ENCODE results near the gene FUT6. TPM values are rescaled to one million over a fixed set of nuclear protein-coding genes. Genes with fewer than 3 reads are reported as not detected.

FUT6 gene
- total RNA-seq, 1 donor from 2014 or later: not detected

DNA sequence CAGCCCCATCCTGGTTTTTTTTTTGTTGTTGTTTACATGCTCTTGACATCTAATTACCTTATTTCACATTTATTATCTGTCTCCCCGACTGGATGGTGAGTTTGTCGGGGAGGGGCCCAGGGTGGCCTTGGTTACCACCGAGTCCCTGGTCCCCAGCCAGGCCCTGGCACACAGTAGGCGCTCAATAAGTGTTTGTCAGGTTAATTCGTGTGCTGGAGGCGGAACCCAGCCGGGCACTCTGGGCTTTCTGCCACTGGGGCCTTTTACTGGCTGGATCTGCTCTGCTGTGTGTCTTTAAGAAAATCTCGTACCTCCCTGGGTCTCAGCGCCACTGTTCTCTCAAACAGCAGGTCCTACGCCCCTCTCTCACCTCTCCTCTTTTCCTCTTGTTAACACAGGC, 30.0 kb downstream of the FUT6 start:
- Histone ChIP-seq H3K27ac (no peak overlapping the region), H3K79me2 (ENCODE audit: low read depth) (no peaks in the 10 kb centered on the region), H3K4me1 (peaks cover 10% of the 10 kb centered on the region), H3K4me3 (no peak overlapping the region), H2AFZ (replicated peaks) (no peak overlapping the region), H3K9me3 (ENCODE audit: low read depth) (no peaks in the 10 kb centered on the region), H3F3A (ENCODE audit: low read depth) (peaks cover 13% of the 10 kb centered on the region), H3K27me3 (peaks cover 12% of the 10 kb centered on the region), H3K9ac (no peak overlapping the region), H4K20me1 (ENCODE audit: low read depth) (no peaks in the 10 kb centered on the region), H3K4me2 (no peak overlapping the region), H3K36me3 (no peaks in the 10 kb centered on the region)
- H3K36me3 Mint-ChIP-seq: no peaks in the 10 kb centered on the region
- no peak overlapping the region for H3K27ac Mint-ChIP-seq
- H3K4me1 Mint-ChIP-seq: peaks cover 11% of the 10 kb centered on the region
- no peak overlapping the region for H3K4me3 Mint-ChIP-seq
- H3K9me3 Mint-ChIP-seq: no peaks in the 10 kb centered on the region
- TF ChIP-seq CTCF (IDR thresholded peaks at IDR 0.05) (no peak), EZH2phosphoT487 (IDR thresholded peaks at IDR 0.05) (no peak), EZH2 (IDR thresholded peaks at IDR 0.05) (no peak)
- no peak for DNase-seq (ENCODE audit: low spot score)
- peaks cover 7% of the 10 kb centered on the region for H3K27me3 Mint-ChIP-seq (ENCODE audit: insufficient read depth, low read depth)

DNA sequence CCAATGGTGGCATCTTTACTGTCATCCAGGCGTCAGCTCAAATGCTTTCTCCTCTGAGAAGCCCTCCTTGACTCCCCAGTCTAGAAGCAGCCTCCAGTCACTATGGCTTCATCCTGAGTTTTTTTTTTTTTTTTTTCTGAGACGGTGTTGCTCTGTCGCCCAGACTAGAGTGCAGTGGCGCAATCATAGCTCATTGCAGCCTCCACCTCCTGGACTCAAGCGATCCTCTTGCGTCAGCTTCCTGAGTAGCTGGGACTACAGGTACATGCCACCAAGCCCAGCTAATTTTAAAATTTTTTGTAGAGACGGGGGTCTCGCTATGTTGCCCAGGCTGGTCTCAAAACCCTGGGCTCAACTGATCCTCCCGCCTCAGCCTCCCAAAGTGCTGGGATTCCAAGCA, 30.4 kb downstream of the FUT6 start:
- peaks cover 7% of the 10 kb centered on the region for H3K27me3 Mint-ChIP-seq (ENCODE audit: insufficient read depth, low read depth)
- no peaks in the 10 kb centered on the region for H3K36me3 Mint-ChIP-seq
- Histone ChIP-seq H3K4me1 (peaks cover 10% of the 10 kb centered on the region), H3K9me3 (ENCODE audit: low read depth) (no peaks in the 10 kb centered on the region), H4K20me1 (ENCODE audit: low read depth) (no peaks in the 10 kb centered on the region), H3K27me3 (peaks cover 15% of the 10 kb centered on the region), H3K79me2 (ENCODE audit: low read depth) (no peaks in the 10 kb centered on the region), H3K27ac (no peak overlapping the region), H3K4me3 (no peak overlapping the region), H3K36me3 (no peaks in the 10 kb centered on the region), H3F3A (ENCODE audit: low read depth) (peaks cover 15% of the 10 kb centered on the region), H3K9ac (no peak overlapping the region), H2AFZ (replicated peaks) (no peak overlapping the region), H3K4me2 (no peak overlapping the region)
- no peaks in the 10 kb centered on the region for H3K9me3 Mint-ChIP-seq
- peaks cover 14% of the 10 kb centered on the region for H3K4me1 Mint-ChIP-seq
- no peak for TF ChIP-seq EZH2 (IDR thresholded peaks at IDR 0.05)
- no peak for TF ChIP-seq CTCF (IDR thresholded peaks at IDR 0.05)
- TF ChIP-seq EZH2phosphoT487 (IDR thresholded peaks at IDR 0.05): no peak
- DNase-seq (ENCODE audit: low spot score): no peak
- no peak overlapping the region for H3K27ac Mint-ChIP-seq
- no peak overlapping the region for H3K4me3 Mint-ChIP-seq

- no peak overlapping the region for H3K9ac ChIP-seq
- H4K20me1 ChIP-seq (ENCODE audit: low read depth): no peaks in the 10 kb centered on the region
- H3F3A ChIP-seq (ENCODE audit: low read depth): peaks cover 19% of the 10 kb centered on the region
- H2AFZ ChIP-seq (replicated peaks): no peak overlapping the region
- H3K4me2 ChIP-seq: no peak overlapping the region
- H3K9me3 ChIP-seq (ENCODE audit: low read depth): no peaks in the 10 kb centered on the region
- Mint-ChIP-seq H3K4me3 (no peak overlapping the region), H3K4me1 (peaks cover 20% of the 10 kb centered on the region), H3K9me3 (no peaks in the 10 kb centered on the region), H3K36me3 (no peaks in the 10 kb centered on the region), H3K27ac (no peak overlapping the region), H3K27me3 (ENCODE audit: insufficient read depth, low read depth) (peaks cover 12% of the 10 kb centered on the region)
- H3K4me3 ChIP-seq: no peak overlapping the region
- no peak for DNase-seq (ENCODE audit: low spot score)
- no peaks in the 10 kb centered on the region for H3K79me2 ChIP-seq (ENCODE audit: low read depth)
- H3K27ac ChIP-seq: no peak overlapping the region
- TF ChIP-seq CTCF (IDR thresholded peaks at IDR 0.05) (no peak), EZH2 (IDR thresholded peaks at IDR 0.05) (no peak), EZH2phosphoT487 (IDR thresholded peaks at IDR 0.05) (no peak)
- H3K36me3 ChIP-seq: no peaks in the 10 kb centered on the region
- H3K4me1 ChIP-seq: peaks cover 10% of the 10 kb centered on the region
- H3K27me3 ChIP-seq: peaks cover 20% of the 10 kb centered on the region
Measured at GRCh38 chr19:5808120-5808816, 31.2 kb downstream of the FUT6 start.
